Breast epithelium (tissue), 3 donors: ENCODE measurements around the gene C2orf78.

ENCODE experiments used
- POLR2A ChIP-seq: fragments of 450-650 bp; IDR thresholded peaks from one replicate; pipeline ENCODE4 v1.6.1; 2016; ENCODE audit warnings: antibody characterized with exemption, mild to moderate bottlenecking, moderate library complexity
- TF ChIP-seq, protein P1 (sequence below), 3 donors: fragments of 450-650 bp; IDR thresholded peaks; one replicate each; pipeline ENCODE4 v1.5.1; 2016 to 2017; ENCODE audit warnings: antibody characterized with exemption in 3 of 3, mild to moderate bottlenecking in 3 of 3, moderate library complexity in 3 of 3

DNA sequence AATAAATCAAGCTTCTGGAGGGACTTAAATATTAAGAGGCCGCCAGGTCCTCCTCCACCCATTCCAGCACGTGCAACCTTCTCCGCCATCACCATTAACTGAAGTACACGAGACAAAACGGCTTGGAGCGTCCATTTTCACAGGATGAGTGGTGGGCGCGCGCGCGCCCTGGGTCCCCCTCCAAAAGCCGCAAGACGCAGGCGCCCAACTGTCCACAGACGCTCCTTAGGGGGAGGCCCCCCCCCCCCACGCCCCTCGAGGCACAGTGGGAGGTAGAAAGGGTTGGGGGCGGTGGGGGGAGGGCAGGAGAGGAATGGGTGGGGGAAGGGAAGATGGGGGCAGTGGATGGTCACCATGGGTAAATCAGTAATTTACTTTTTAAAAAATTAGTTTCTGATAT, 34.3 kb downstream of the C2orf78 start:
- TF ChIP-seq, protein P1, sequence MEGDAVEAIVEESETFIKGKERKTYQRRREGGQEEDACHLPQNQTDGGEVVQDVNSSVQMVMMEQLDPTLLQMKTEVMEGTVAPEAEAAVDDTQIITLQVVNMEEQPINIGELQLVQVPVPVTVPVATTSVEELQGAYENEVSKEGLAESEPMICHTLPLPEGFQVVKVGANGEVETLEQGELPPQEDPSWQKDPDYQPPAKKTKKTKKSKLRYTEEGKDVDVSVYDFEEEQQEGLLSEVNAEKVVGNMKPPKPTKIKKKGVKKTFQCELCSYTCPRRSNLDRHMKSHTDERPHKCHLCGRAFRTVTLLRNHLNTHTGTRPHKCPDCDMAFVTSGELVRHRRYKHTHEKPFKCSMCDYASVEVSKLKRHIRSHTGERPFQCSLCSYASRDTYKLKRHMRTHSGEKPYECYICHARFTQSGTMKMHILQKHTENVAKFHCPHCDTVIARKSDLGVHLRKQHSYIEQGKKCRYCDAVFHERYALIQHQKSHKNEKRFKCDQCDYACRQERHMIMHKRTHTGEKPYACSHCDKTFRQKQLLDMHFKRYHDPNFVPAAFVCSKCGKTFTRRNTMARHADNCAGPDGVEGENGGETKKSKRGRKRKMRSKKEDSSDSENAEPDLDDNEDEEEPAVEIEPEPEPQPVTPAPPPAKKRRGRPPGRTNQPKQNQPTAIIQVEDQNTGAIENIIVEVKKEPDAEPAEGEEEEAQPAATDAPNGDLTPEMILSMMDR (IDR thresholded peaks at IDR 0.05): no peak
- TF ChIP-seq POLR2A: no peak
